H9 (cell line): Measurements from ENCODE around the gene INTS12. TPM values are rescaled to one million over a fixed set of nuclear protein-coding genes. Genes with fewer than 3 reads are reported as not detected.
"Not testable (repeated sequence)": the region's sequence is repeated elsewhere in the genome, so short reads cannot be mapped to it uniquely, and the experiment has no call there.

Experiments
- DNase-seq: peaks from one replicate; pipeline ENCODE4 v3.0.0-alpha.2; 2017
- H2AFZ ChIP-seq: one replicate; pipeline ENCODE4 v1.6.1; 2013; ENCODE audit warnings: mild to moderate bottlenecking, low read length, control low read depth, moderate library complexity
- H2AK5ac ChIP-seq: 2 replicates; pipeline ENCODE4 v1.6.1; 2013; ENCODE audit warnings: low read length, control low read depth, mixed read lengths; ENCODE audit not compliant: insufficient read length
- H2BK120ac ChIP-seq: one replicate; pipeline ENCODE4 v1.6.1; 2013; ENCODE audit warnings: low read depth, mild to moderate bottlenecking, low read length, control low read depth, inconsistent platforms; ENCODE audit not compliant: poor library complexity, severe bottlenecking
- H2BK12ac ChIP-seq: 2 replicates; pipeline ENCODE4 v1.6.1; 2013; ENCODE audit warnings: low read length, control low read depth, mixed read lengths, low read depth; ENCODE audit not compliant: insufficient read length
- H2BK15ac ChIP-seq: 2 replicates; pipeline ENCODE4 v1.6.1; 2013; ENCODE audit warnings: low read depth, low read length, control low read depth
- H2BK20ac ChIP-seq: one replicate; pipeline ENCODE4 v1.6.1; 2013; ENCODE audit warnings: low read depth, mild to moderate bottlenecking, low read length, control low read depth, inconsistent platforms; ENCODE audit not compliant: poor library complexity, severe bottlenecking
- H2BK5ac ChIP-seq: 2 replicates; pipeline ENCODE4 v1.6.1; 2013; ENCODE audit warnings: low read length, control low read depth, mixed read lengths; ENCODE audit not compliant: insufficient read length
- H3K14ac ChIP-seq: 2 replicates; pipeline ENCODE4 v1.6.1; 2013; ENCODE audit warnings: low read length, control low read depth; ENCODE audit not compliant: insufficient read depth
- H3K18ac ChIP-seq: 2 replicates; pipeline ENCODE4 v1.6.1; 2013; ENCODE audit warnings: low read depth, mild to moderate bottlenecking, mixed read lengths, low read length, control low read depth; ENCODE audit not compliant: insufficient read length
- H3K23ac ChIP-seq: 2 replicates; pipeline ENCODE4 v1.6.1; 2013; ENCODE audit warnings: low read length, control low read depth, mixed read lengths, low read depth; ENCODE audit not compliant: insufficient read length
- H3K23me2 ChIP-seq: 2 replicates; pipeline ENCODE4 v1.6.1; 2013; ENCODE audit warnings: low read depth, mild to moderate bottlenecking, mixed read lengths, low read length, control low read depth; ENCODE audit not compliant: insufficient read length, poor library complexity, severe bottlenecking
- H3K27ac ChIP-seq: 2 replicates; pipeline ENCODE4 v1.5.1; 2013; ENCODE audit warnings: low read length, control low read depth, mixed read lengths, low read depth; ENCODE audit not compliant: insufficient read length
- H3K27me3 ChIP-seq: 2 replicates; pipeline ENCODE4 v1.6.1; 2013; ENCODE audit warnings: low read length, control low read depth, inconsistent platforms; ENCODE audit not compliant: insufficient read depth
- H3K4ac ChIP-seq: 2 replicates; pipeline ENCODE4 v1.6.1; 2013; ENCODE audit warnings: low read depth, mild to moderate bottlenecking, control low read depth, inconsistent platforms, low read length, moderate library complexity
- H3K4me1 ChIP-seq: 2 replicates; pipeline ENCODE4 v1.6.1; 2013; ENCODE audit warnings: low read length, control low read depth, inconsistent platforms; ENCODE audit not compliant: insufficient read depth
- H3K4me2 ChIP-seq: 2 replicates; pipeline ENCODE4 v1.6.1; 2013; ENCODE audit warnings: low read length, control low read depth, mixed read lengths; ENCODE audit not compliant: insufficient read length, insufficient read depth
- H3K56ac ChIP-seq: 2 replicates; pipeline ENCODE4 v1.6.1; 2013; ENCODE audit warnings: low read depth, mild to moderate bottlenecking, mixed read lengths, low read length, control low read depth; ENCODE audit not compliant: insufficient read length
- H3K79me1 ChIP-seq: 2 replicates; pipeline ENCODE4 v1.6.1; 2013; ENCODE audit warnings: low read depth, mild to moderate bottlenecking, moderate library complexity, low read length, control low read depth, inconsistent platforms; ENCODE audit not compliant: insufficient read depth, poor library complexity, severe bottlenecking
- H3K79me2 ChIP-seq: 2 replicates; pipeline ENCODE4 v1.6.1; 2013; ENCODE audit warnings: low read length, control low read depth, inconsistent platforms; ENCODE audit not compliant: insufficient read depth
- H3K9ac ChIP-seq: 2 replicates; pipeline ENCODE4 v1.6.1; 2013; ENCODE audit warnings: low read length, control low read depth, mixed read lengths; ENCODE audit not compliant: insufficient read length; ENCODE audit errors: extremely low read depth
- H3K9me3 ChIP-seq: one replicate; pipeline ENCODE4 v1.6.1; 2013; ENCODE audit warnings: low read depth, low read length, inconsistent platforms; ENCODE audit not compliant: control insufficient read depth
- H3T11ph ChIP-seq: one replicate; pipeline ENCODE4 v1.6.1; 2013; ENCODE audit warnings: mild to moderate bottlenecking, low read length, control low read depth, inconsistent platforms
- H4K20me1 ChIP-seq: one replicate; pipeline ENCODE4 v1.6.1; 2013; ENCODE audit not compliant: control insufficient read depth, insufficient read length, insufficient read depth
- H4K5ac ChIP-seq: 2 replicates; pipeline ENCODE4 v1.6.1; 2013; ENCODE audit warnings: low read depth, mild to moderate bottlenecking, mixed read lengths, low read length, control low read depth; ENCODE audit not compliant: insufficient read length
- H4K8ac ChIP-seq: replicated peaks from 2 replicates; pipeline ENCODE4 v1.6.1; 2013; ENCODE audit warnings: low read length, control low read depth, mixed read lengths, low read depth; ENCODE audit not compliant: insufficient read length
- H4K91ac ChIP-seq: 2 replicates; pipeline ENCODE4 v1.6.1; 2013; ENCODE audit warnings: low read depth, mild to moderate bottlenecking, moderate library complexity, mixed read lengths, low read length, control low read depth; ENCODE audit not compliant: insufficient read length
- H3K27ac Mint-ChIP-seq, 3 experiments: 2 replicates in 2 of 3; 3 replicates in 1 of 3; pipeline ENCODE4 v1.8.0; 2020 to 2021; ENCODE audit warnings: mixed read lengths in 3 of 3, mild to moderate bottlenecking in 1 of 3, moderate library complexity in 1 of 3
- H3K27me3 Mint-ChIP-seq: 2 replicates; pipeline ENCODE4 v1.8.0; 2021; ENCODE audit warnings: low read depth, mild to moderate bottlenecking, moderate library complexity, mixed read lengths
- H3K36me3 Mint-ChIP-seq, 3 experiments: 2 replicates in 2 of 3; 3 replicates in 1 of 3; pipeline ENCODE4 v1.8.0; 2020 to 2021; ENCODE audit warnings: low read depth in 3 of 3, mixed read lengths in 3 of 3; ENCODE audit not compliant: insufficient read depth in 1 of 3
- H3K4me1 Mint-ChIP-seq, 2 experiments: 2 replicates each; pipeline ENCODE4 v1.8.0; 2020; ENCODE audit warnings: mixed read lengths in 2 of 2
- H3K4me3 Mint-ChIP-seq, 2 experiments: 2 replicates in 1 of 2; 3 replicates in 1 of 2; pipeline ENCODE4 v1.8.0; 2020 to 2021; ENCODE audit warnings: mild to moderate bottlenecking in 2 of 2, mixed read lengths in 2 of 2, moderate library complexity in 1 of 2
- H3K9me3 Mint-ChIP-seq, 2 experiments: 2 replicates in 1 of 2; 3 replicates in 1 of 2; pipeline ENCODE4 v1.8.0; 2020; ENCODE audit warnings: mild to moderate bottlenecking in 2 of 2, mixed read lengths in 2 of 2, moderate library complexity in 1 of 2
- CTCF ChIP-seq: fragments of 200-600 bp; sonication (generic); conservative IDR thresholded peaks from 3 replicates; pipeline ENCODE4 v1.8.0; 2021; ENCODE audit warnings: antibody characterized with exemption, mild to moderate bottlenecking
- WGBS: extraction: QIAGEN DNeasy Blood & Tissue Kit; methylation state at CpG from one replicate; pipeline ENCODE4 v1.1.7; 2013; ENCODE audit warnings: missing lambda C conversion rate, low lambda C conversion rate, mixed read lengths; ENCODE audit not compliant: insufficient read length; ENCODE audit errors: extremely low coverage; 5-methylcytosine and 5-hydroxymethylcytosine counted together
- total RNA-seq: library from RNA; stranded (reverse); gene quantifications from 2 replicates; pipeline ENCODE4 v1.2.1, GENCODE V29; 2021

The INTS12 gene
- total RNA-seq, 1 experiment from 2014 or later, result 15.6 TPM

- H3K27me3 Mint-ChIP-seq, result no peaks in the 10 kb centered on the region
Observed at GRCh38 chr4:105741548-105741947, 33.1 kb upstream of the INTS12 start.

GRCh38 chr4:105735217-105735616 is 26.7 kb upstream of the INTS12 start:
- not testable (repeated sequence) for H3K27me3 ChIP-seq, H3K4me2 ChIP-seq, H3K4ac ChIP-seq, H4K8ac ChIP-seq, H2BK5ac ChIP-seq, H3K23me2 ChIP-seq, DNase-seq, H3K56ac ChIP-seq, H4K91ac ChIP-seq, H4K20me1 ChIP-seq, H3K23ac ChIP-seq, H3K27ac Mint-ChIP-seq, H3K9me3 ChIP-seq, H3K27me3 Mint-ChIP-seq, H3K4me3 Mint-ChIP-seq, H3K4me1 Mint-ChIP-seq, H3K79me2 ChIP-seq, H3K79me1 ChIP-seq, H2BK15ac ChIP-seq, H2BK120ac ChIP-seq, H3K27ac ChIP-seq, H2BK20ac ChIP-seq, H2BK12ac ChIP-seq, H2AFZ ChIP-seq, H2AK5ac ChIP-seq, H3K18ac ChIP-seq, H3K9ac ChIP-seq, H4K5ac ChIP-seq, H3T11ph ChIP-seq, H3K4me1 ChIP-seq, H3K14ac ChIP-seq
- WGBS, result no CpG with 5 or more reads among the region's 10 CpGs
- Mint-ChIP-seq H3K9me3 (peaks cover 61 to 64% of the 10 kb centered on the region in 2 experiments), H3K36me3 (peaks cover 72 to 85% (median 77%) of the 10 kb centered on the region in 3 experiments)

More at GRCh38 chr4:105741548-105741947, 33.1 kb upstream of the INTS12 start:
- Histone ChIP-seq H2BK5ac (no peak overlapping the region), H3K79me2 (no peaks in the 10 kb centered on the region), H4K20me1 (no peaks in the 10 kb centered on the region), H4K91ac (no peak overlapping the region), H2BK12ac (no peak overlapping the region), H3K27ac (no peak overlapping the region), H3K23me2 (no peaks in the 10 kb centered on the region), H2AK5ac (no peak overlapping the region), H3K18ac (no peak overlapping the region), H3K56ac (no peak overlapping the region), H3K9me3 (no peaks in the 10 kb centered on the region), H3K9ac (no peak overlapping the region), H3K27me3 (no peaks in the 10 kb centered on the region), H2BK15ac (no peak overlapping the region), H3K14ac (no peak overlapping the region), H2AFZ (no peak overlapping the region), H3K79me1 (no peaks in the 10 kb centered on the region), H3K4me1 (no peaks in the 10 kb centered on the region), H3K4ac (no peak overlapping the region), H3T11ph (no peak overlapping the region), H4K5ac (no peak overlapping the region), H4K8ac (no peak overlapping the region), H2BK120ac (no peak overlapping the region), H3K4me2 (no peak overlapping the region), H3K23ac (no peak overlapping the region), H2BK20ac (no peak overlapping the region)
- Mint-ChIP-seq H3K4me3 (no peak overlapping the region), H3K27ac (no peak overlapping the region), H3K36me3 (peaks cover 17 to 27% (median 24%) of the 10 kb centered on the region in 3 experiments), H3K9me3 (peaks cover 15 to 16% of the 10 kb centered on the region in 2 experiments), H3K4me1 (no peaks in the 10 kb centered on the region)
- no CpG with 5 or more reads among the region's 2 CpGs for WGBS
- TF ChIP-seq CTCF, result no peak
- DNase-seq, result no peak
